Tibial nerve (tissue), 4 donors: ENCODE measurements around the gene OMD. TPM values are rescaled to one million over a fixed set of nuclear protein-coding genes. Genes with fewer than 3 reads are reported as not detected.

Experiments used
- DNase-seq, 2 donors: peaks; one replicate each; pipeline ENCODE4 v3.0.0-alpha.2; 2019; ENCODE audit warnings: low spot score in 2 of 2
- H3K27ac ChIP-seq, 4 donors: fragments of 200-600 bp; sonication (generic) in 3 of 4; one replicate each; pipeline ENCODE4 v1.5.1; 2017 to 2019; ENCODE audit warnings: mild to moderate bottlenecking in 1 of 4
- H3K27me3 ChIP-seq, 2 donors: fragments of 200-600 bp; sonication (generic) in 1 of 2; one replicate each; pipeline versions ENCODE4 v1.5.1 to v1.6.0; 2017 to 2019
- H3K36me3 ChIP-seq, 3 donors: fragments of 200-600 bp; sonication (generic); one replicate each; pipeline ENCODE4 v1.5.1; 2018 to 2019
- H3K4me1 ChIP-seq, 4 donors: fragments of 200-600 bp; sonication (generic) in 3 of 4; one replicate each; pipeline ENCODE4 v1.5.1; 2017 to 2019
- H3K4me3 ChIP-seq, 4 donors: fragments of 200-600 bp; sonication (generic) in 3 of 4; one replicate each; pipeline ENCODE4 v1.5.1; 2017 to 2019; ENCODE audit warnings: mild to moderate bottlenecking in 1 of 4, moderate library complexity in 1 of 4
- H3K9me3 ChIP-seq, 4 donors: fragments of 200-600 bp; sonication (generic) in 3 of 4; one replicate each; pipeline ENCODE4 v1.5.1; 2017 to 2019
- CTCF ChIP-seq, 5 experiments: fragments of 200-600 bp in 3 of 5; fragments of 450-650 bp in 2 of 5; sonication (generic) in 3 of 5; IDR thresholded peaks; one replicate each; pipeline ENCODE4 v1.5.1; 2016 to 2019; ENCODE audit warnings: antibody characterized with exemption in 5 of 5, mild to moderate bottlenecking in 3 of 5, moderate library complexity in 2 of 5
- EP300 ChIP-seq, 2 donors: sonication (generic); formaldehyde crosslinking; IDR thresholded peaks; one replicate each; pipeline ENCODE4 v1.6.1; 2017; ENCODE audit warnings: antibody characterized with exemption in 2 of 2, mild to moderate bottlenecking in 1 of 2
- POLR2A ChIP-seq, 2 donors: fragments of 450-650 bp; IDR thresholded peaks; one replicate each; pipeline ENCODE4 v1.6.1; 2017; ENCODE audit warnings: antibody characterized with exemption in 2 of 2, mild to moderate bottlenecking in 2 of 2, moderate library complexity in 2 of 2
- WGBS, 2 donors: methylation state at CpG; one replicate each; pipeline ENCODE4 v1.1.5; 2018; 5-methylcytosine and 5-hydroxymethylcytosine counted together
- total RNA-seq, 4 donors: library from RNA; depleted of rRNA; stranded (reverse); fragments of >200 nt; gene quantifications; one replicate each; pipeline ENCODE4 v1.1.0, GENCODE V29; 2016

OMD gene
- total RNA-seq, 4 donors from 2014 or later, result 19.2 to 64.9 (median 59.5) TPM

GRCh38 chr9:92405818-92406217 lies 18.5 kb downstream of the OMD start:
- no peaks in the 10 kb centered on the region for H3K36me3 ChIP-seq
- peak overlapping the region in 1 of 4 donors; percentile 19 for H3K4me3 ChIP-seq
- 75 to 78% methylated on average over 4 of the region's 4 CpGs for WGBS, 2 donors
- peak overlapping the region in 3 of 4 donors; percentile 32 to 77 (median 75) for H3K27ac ChIP-seq
- DNase-seq, result no peak
- H3K4me1 ChIP-seq, result peaks cover 0 to 38% (median 11%) of the 10 kb centered on the region in 4 donors
- TF ChIP-seq EP300 (IDR thresholded peaks at IDR 0.05) (no peak), CTCF (IDR thresholded peaks at IDR 0.05) (no peak)
- no peaks in the 10 kb centered on the region for H3K9me3 ChIP-seq
- H3K27me3 ChIP-seq, result no peaks in the 10 kb centered on the region

DNA sequence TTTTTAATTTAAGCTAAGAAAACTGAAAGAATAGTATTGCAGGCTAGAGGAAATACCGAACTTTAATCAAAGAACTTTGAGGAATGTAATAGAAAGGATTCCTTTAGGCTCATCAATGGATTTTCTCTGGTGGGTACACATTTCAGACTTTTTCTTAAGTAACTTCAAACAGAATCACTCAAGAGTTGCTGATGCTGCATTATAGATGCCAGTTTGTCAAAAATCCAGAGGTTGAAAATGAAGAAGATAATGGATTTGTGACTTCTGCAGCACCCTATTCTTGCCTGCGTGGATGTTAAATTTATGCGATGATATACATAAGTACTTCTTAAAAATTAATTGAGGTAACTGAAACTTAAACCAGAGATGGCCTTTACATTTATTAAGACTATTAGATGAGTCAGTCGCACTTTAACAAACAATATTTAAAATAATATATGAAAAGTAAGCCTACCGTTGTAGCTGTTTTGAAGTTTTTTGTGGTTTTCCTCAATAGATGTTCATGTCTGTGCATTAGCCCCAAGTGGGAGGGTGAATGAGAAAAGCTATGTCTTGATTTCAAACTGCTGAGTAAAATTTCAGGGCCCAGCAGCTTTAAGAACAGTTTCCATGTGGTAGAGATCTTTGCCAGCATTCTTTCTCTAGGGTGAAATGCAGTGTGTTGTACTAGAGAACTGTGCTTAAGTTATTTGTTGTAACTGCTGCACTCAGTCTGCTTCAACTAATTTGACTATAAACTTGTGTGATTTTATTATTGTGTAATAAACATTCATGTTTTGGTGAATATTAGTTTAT lies 20.0 kb downstream of the OMD start, which contains the start of gene OGN:
OGN (minus strand) TSS at position 537 of the 795 bp plus-strand sequence. CDS start 1,171 bp downstream, outside the sequence.
- peaks cover 0 to 28% (median 11%) of the 10 kb centered on the region in 4 donors for H3K4me1 ChIP-seq
- H3K27me3 ChIP-seq, result no peaks in the 10 kb centered on the region
- no peaks in the 10 kb centered on the region for H3K36me3 ChIP-seq
- peak within 1 kb of the TSS in 3 of 4 donors; percentile 4 to 31 (median 6) for H3K4me3 ChIP-seq
- H3K9me3 ChIP-seq, result no peaks in the 10 kb centered on the region
- WGBS, 2 donors, result 61 to 64% methylated on average over 5 of the region's 5 CpGs
- H3K27ac ChIP-seq, result peak within 1 kb of the TSS in 1 of 4 donors; percentile 75
- DNase-seq, result no peak
- TF ChIP-seq CTCF (IDR thresholded peaks at IDR 0.05), result no peak
- TF ChIP-seq EP300 (IDR thresholded peaks at IDR 0.05), result no peak
- no peak for TF ChIP-seq POLR2A (IDR thresholded peaks at IDR 0.05)

DNA sequence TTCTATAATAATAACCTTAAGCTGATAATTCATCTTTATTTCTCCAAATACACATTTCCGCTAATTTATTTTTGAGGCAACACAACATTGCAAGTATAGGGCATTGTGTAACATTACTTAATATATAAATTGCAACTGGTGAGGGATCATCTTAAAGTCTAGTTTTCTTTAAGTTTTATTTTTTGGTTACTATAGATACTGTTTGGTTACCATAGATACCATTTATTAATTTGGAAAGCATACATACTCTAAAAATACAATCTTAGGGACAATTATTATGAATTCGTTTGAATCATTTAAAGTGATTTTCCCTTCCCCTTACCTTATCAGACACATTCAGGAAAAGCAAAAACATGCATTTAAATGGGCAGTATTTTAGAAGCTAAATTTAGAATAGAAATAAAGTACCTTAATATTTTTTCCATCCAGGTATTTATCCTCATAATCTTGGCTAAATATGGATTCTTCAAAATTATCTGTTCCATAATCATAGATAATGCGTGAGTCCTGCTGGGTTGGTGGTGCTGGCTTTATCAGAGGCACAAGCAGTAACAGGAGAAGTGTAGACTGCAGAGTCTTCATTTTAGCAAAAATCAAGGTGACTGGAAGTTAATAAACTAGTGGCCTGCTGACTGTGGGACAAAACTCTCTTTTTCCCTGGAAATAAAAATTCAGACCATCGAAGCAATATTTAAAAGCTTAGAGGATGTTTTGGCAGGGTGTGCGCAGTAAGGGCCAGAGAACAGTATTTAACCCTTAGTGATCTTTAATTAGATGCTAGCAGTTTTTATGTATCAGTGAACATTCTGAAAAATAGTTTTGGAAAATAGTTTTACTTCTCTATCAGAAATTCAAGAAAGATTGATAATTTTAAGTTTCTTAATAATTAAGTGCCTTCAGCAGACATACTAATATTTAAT lies 21.2 kb downstream of the OMD start:
- Histone ChIP-seq H3K9me3 (no peaks in the 10 kb centered on the region), H3K27me3 (no peaks in the 10 kb centered on the region), H3K36me3 (peaks cover 0 to 6% (median 0%) of the 10 kb centered on the region in 3 donors), H3K27ac (peak overlapping the region in 1 of 4 donors; percentile 65), H3K4me3 (peak overlapping the region in 3 of 4 donors; percentile 4 to 31 (median 6)), H3K4me1 (peaks cover 0 to 28% (median 11%) of the 10 kb centered on the region in 4 donors)
- no peak for TF ChIP-seq CTCF (IDR thresholded peaks at IDR 0.05)
- TF ChIP-seq POLR2A (IDR thresholded peaks at IDR 0.05), result no peak
- no peak for TF ChIP-seq EP300 (IDR thresholded peaks at IDR 0.05)
- DNase-seq, result no peak
- 54 to 55% methylated on average over 5 of the region's 5 CpGs for WGBS, 2 donors

GRCh38 chr9:92402360-92402759 lies 21.9 kb downstream of the OMD start:
- peaks cover 0 to 26% (median 9%) of the 10 kb centered on the region in 4 donors for H3K4me1 ChIP-seq

More at GRCh38 chr9:92402360-92402759, 21.9 kb downstream of the OMD start:
- peaks cover 0 to 9% (median 0%) of the 10 kb centered on the region in 3 donors for H3K36me3 ChIP-seq
- H3K27ac ChIP-seq, result no peak overlapping the region
- H3K27me3 ChIP-seq, result no peaks in the 10 kb centered on the region
- 60 to 67% methylated on average over 1 of the region's 1 CpG for WGBS, 2 donors
- no peak for DNase-seq
- no peaks in the 10 kb centered on the region for H3K9me3 ChIP-seq
- no peak for TF ChIP-seq CTCF (IDR thresholded peaks at IDR 0.05)
- TF ChIP-seq POLR2A (IDR thresholded peaks at IDR 0.05), result no peak
- no peak for TF ChIP-seq EP300 (IDR thresholded peaks at IDR 0.05)
- peak overlapping the region in 1 of 4 donors; percentile 31 for H3K4me3 ChIP-seq
